GM18508 (cell line): Measurements from ENCODE around the gene EFCC1.
"Not testable (repeated sequence)": the region's sequence is repeated elsewhere in the genome, so short reads cannot be mapped to it uniquely, and the experiment has no call there.

ENCODE experiments used
- ATAC-seq: cut with Tn5 transposase; IDR thresholded peaks from one replicate; pipeline ENCODE4 v1.9.1; 2021; ENCODE audit warnings: moderate number of reproducible peaks; ENCODE audit not compliant: insufficient read depth, unreplicated experiment

The EFCC1 gene

DNA sequence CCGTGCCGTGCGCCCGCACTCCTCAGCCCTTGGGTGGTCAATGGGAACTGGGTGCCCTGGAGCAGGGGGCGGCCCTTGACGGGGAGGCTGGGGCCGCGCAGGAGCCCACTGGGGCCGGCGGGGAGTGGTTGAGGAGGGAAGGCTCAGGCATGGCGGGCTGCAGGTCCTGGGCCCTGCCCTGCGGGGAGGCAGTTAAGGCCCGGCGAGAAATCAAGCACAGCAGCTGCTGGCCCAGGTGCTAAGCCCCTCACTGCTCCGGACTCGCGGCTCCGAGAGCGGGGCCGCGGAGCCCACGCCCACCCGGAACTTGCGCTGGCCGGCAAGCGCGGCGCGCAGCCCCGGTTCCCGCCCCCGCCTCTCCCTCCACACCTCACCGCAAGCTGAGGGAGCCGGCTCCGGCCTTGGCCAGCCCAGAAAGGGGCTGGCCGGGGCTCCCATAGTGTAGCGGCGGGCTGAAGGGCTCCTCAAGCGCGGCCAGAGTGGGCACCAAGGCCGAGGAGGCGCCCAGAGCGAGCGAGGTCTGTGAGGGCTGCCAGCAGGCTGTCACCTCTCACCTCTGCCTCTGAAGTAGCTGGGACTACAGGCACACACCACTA lies 67.3 kb downstream of the EFCC1 start:
- ATAC-seq: no peak

- ATAC-seq: not testable (repeated sequence)
Observed at GRCh38 chr3:129069313-129070085, 68.4 kb downstream of the EFCC1 start.

- no peak for ATAC-seq
Observed at GRCh38 chr3:129070086-129070885, 69.2 kb downstream of the EFCC1 start.

- ATAC-seq: no peak
Observed at GRCh38 chr3:129077222-129077621, 76.1 kb downstream of the EFCC1 start.

GRCh38 chr3:129078510-129078909 lies 77.4 kb downstream of the EFCC1 start:
- ATAC-seq: no peak

- ATAC-seq: no peak
Observed at GRCh38 chr3:129081503-129081902, 80.4 kb downstream of the EFCC1 start.

DNA sequence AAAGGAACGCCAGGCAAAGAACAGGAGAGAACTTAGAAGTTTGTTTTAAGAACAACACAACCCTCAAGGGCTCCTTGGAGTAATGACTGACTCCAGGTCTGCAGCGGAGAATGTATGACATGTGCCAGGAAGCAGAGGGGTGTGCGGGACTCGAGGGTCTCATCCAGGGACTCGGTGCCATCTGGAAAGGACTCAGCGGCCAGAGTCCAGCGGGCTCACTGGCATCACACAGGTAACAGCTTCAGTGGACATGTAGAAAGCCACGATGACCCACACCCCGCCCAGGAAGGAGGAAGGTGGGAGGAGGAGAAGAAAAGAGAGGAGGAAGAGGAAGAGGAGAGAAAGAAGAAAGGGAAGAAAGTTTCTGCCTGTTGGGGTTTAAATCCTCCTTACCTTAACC lies 80.9 kb downstream of the EFCC1 start:
- ATAC-seq: no peak

DNA sequence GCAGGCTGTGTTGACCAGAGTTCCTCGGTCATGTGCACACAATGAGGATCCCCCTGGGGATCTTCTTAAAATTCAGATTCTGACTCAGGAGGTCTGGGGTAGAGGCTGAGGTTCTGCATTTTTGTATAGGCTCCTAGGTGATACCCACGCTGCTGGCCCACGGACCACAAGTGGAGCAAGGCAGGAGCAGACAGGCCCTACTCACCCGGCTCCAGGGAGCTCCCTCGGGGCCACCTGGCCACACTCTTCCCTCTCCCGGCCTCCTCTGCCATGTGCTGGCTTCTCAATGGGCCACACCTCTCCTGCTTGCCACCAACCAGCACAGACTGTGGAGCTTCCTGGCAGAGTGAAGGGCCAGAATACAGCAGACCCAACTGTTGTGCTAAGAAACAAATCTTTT lies 83.4 kb downstream of the EFCC1 start:
- ATAC-seq: no peak

GRCh38 chr3:129085165-129085715 lies 84.1 kb downstream of the EFCC1 start:
- ATAC-seq: no peak

DNA sequence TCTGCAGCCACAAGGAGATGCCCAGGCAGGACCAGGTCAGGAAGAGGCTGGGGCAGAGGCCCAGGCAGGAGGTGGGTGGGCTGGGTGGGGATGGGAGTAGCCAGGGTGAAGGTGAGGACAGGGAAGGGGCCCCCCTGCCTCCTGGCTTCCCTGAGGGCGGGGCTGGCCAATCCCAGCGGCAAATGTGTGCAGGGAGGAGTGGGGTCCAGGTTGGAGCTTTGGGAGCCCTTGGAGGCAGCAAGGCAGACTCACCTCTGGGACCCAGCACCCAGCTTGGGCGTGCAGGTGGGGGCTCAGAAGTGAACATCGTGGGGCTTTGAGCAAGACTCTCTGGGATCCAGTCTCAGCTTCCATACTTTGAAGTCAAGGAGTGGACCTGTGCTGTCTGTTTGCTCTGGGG lies 84.7 kb downstream of the EFCC1 start:
- ATAC-seq: no peak

DNA sequence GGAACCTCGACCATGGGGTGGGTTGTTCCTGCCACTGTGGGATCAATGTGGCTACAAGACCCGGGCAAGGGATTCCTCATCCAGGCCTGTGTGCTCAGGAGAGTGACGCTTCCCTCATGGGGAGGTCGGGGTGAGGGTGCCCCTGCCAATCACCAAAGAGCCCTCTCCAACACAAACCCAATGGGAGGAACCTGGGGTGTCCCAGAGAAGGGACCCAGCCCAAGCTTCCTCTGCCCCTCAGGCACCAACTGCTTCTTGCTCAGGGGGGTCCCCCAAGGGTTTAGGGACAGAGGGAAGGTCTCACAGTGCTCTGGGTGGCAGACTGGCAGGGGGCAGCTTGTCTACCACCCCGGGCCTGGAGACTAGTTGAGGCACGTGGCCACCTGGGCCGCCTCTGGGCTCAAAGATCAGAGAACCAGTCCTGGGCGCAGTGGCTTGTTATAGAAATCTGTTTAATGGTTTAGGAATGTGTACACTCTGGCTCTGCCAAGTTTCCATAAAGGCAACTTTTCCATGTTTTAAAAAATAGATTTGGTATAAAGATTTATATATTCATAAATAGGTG lies 86.1 kb downstream of the EFCC1 start:
- ATAC-seq: no peak

DNA sequence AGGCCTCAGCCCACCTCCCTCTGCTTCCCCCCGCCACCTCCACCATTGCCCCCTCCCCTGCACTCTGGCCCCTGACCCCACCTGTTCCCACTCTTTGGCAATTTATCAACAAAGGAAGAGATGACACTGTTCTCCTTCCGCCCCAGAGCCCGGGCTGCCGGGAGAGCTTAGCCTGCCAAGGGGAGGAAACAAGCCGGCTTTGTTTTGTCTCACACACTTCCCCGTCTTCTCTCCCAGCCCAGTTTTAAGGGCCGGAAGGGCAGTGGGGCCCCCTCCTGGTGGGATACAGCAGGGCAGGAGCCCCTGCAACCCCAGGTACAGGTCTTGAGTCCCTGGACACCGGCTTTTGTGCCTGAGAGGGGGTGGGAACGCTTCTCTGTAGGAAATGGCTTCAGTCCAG lies 86.8 kb downstream of the EFCC1 start:
- not testable (repeated sequence) for ATAC-seq

GRCh38 chr3:129088312-129088711 lies 87.2 kb downstream of the EFCC1 start:
- ATAC-seq: not testable (repeated sequence)
